SK-N-SH (cell line): ENCODE data around the gene LPAR1.

ENCODE experiments used
- TF ChIP-seq, protein P1 (sequence below): IDR thresholded peaks from 2 replicates; pipeline ENCODE4 v1.6.1; 2012; ENCODE audit warnings: mild to moderate bottlenecking, low read depth, low read length, moderate library complexity
- TF ChIP-seq, protein P2 (sequence below): fragments of 200-600 bp; sonication (generic); IDR thresholded peaks from 2 replicates; pipeline ENCODE4 v1.6.1; 2017; ENCODE audit warnings: antibody characterized with exemption, mild to moderate bottlenecking, moderate library complexity

- TF ChIP-seq, protein P1, sequence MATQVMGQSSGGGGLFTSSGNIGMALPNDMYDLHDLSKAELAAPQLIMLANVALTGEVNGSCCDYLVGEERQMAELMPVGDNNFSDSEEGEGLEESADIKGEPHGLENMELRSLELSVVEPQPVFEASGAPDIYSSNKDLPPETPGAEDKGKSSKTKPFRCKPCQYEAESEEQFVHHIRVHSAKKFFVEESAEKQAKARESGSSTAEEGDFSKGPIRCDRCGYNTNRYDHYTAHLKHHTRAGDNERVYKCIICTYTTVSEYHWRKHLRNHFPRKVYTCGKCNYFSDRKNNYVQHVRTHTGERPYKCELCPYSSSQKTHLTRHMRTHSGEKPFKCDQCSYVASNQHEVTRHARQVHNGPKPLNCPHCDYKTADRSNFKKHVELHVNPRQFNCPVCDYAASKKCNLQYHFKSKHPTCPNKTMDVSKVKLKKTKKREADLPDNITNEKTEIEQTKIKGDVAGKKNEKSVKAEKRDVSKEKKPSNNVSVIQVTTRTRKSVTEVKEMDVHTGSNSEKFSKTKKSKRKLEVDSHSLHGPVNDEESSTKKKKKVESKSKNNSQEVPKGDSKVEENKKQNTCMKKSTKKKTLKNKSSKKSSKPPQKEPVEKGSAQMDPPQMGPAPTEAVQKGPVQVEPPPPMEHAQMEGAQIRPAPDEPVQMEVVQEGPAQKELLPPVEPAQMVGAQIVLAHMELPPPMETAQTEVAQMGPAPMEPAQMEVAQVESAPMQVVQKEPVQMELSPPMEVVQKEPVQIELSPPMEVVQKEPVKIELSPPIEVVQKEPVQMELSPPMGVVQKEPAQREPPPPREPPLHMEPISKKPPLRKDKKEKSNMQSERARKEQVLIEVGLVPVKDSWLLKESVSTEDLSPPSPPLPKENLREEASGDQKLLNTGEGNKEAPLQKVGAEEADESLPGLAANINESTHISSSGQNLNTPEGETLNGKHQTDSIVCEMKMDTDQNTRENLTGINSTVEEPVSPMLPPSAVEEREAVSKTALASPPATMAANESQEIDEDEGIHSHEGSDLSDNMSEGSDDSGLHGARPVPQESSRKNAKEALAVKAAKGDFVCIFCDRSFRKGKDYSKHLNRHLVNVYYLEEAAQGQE, result no peak
- TF ChIP-seq, protein P2, sequence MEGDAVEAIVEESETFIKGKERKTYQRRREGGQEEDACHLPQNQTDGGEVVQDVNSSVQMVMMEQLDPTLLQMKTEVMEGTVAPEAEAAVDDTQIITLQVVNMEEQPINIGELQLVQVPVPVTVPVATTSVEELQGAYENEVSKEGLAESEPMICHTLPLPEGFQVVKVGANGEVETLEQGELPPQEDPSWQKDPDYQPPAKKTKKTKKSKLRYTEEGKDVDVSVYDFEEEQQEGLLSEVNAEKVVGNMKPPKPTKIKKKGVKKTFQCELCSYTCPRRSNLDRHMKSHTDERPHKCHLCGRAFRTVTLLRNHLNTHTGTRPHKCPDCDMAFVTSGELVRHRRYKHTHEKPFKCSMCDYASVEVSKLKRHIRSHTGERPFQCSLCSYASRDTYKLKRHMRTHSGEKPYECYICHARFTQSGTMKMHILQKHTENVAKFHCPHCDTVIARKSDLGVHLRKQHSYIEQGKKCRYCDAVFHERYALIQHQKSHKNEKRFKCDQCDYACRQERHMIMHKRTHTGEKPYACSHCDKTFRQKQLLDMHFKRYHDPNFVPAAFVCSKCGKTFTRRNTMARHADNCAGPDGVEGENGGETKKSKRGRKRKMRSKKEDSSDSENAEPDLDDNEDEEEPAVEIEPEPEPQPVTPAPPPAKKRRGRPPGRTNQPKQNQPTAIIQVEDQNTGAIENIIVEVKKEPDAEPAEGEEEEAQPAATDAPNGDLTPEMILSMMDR, result peak; percentile 24; the same call in 1 of the 2 replicates
These were observed 451 bp downstream of the LPAR1 start for GRCh38 chr9:111037708-111038330.
